Head of caudate nucleus (tissue), 42 donors: ENCODE results near the gene OBP2A.
A peak's percentile ranks its signal among the peaks of the same experiment; 100 is the strongest.
"Not testable (repeated sequence)": the region's sequence is repeated elsewhere in the genome, so short reads cannot be mapped to it uniquely, and the experiment has no call there.

ENCODE experiments used
- DNase-seq, 42 donors: peaks; one replicate each; pipeline versions ENCODE4 v3.0.0 to v3.0.0-alpha.2; 2020 to 2021; ENCODE audit warnings: mixed read lengths in 7 of 42
- intact Hi-C: fragments of 100-400 bp; cut with DNase I; formaldehyde crosslinking; loops from one replicate; pipeline ENCODE4 v1.15.0; 2022

OBP2A gene

GRCh38 chr9:135522931-135523330 lies 23.0 kb upstream of the OBP2A start:
- DNase-seq, result peak in 5 of 42 donors; percentile 4 to 28 (median 7)
- intact Hi-C loops, result no loop called here

GRCh38 chr9:135523521-135524129 lies 22.3 kb upstream of the OBP2A start:
- intact Hi-C loops, result no loop called here

GRCh38 chr9:135524130-135524861 lies 21.6 kb upstream of the OBP2A start:
- intact Hi-C loops, result no loop called here
- peak in 6 of 42 donors; percentile 6 to 29 (median 17) for DNase-seq

More at GRCh38 chr9:135523521-135524129, 22.3 kb upstream of the OBP2A start:
- peak in 7 of 42 donors; percentile 3 to 29 (median 12) for DNase-seq

- peak in 5 of 42 donors; percentile 8 to 38 (median 9) for DNase-seq
- intact Hi-C loops, result no loop called here
Measured at GRCh38 chr9:135525241-135526088, 20.5 kb upstream of the OBP2A start.

- peak in 4 of 42 donors; percentile 2 to 13 (median 5) for DNase-seq
Measured at GRCh38 chr9:135526089-135526729, 19.7 kb upstream of the OBP2A start.

GRCh38 chr9:135526730-135527571 lies 19.0 kb upstream of the OBP2A start:
- DNase-seq, result peak in 7 of 42 donors; percentile 3 to 26 (median 16)
- intact Hi-C loops, result no loop called here

More at GRCh38 chr9:135526089-135526729, 19.7 kb upstream of the OBP2A start:
- intact Hi-C loops, result no loop called here

GRCh38 chr9:135528842-135529435 lies 17.0 kb upstream of the OBP2A start:
- DNase-seq, result peak in 8 of 42 donors; percentile 3 to 38 (median 12)
- intact Hi-C loops, result not testable (repeated sequence)

- intact Hi-C loops, result no loop called here
- DNase-seq, result peak in 5 of 42 donors; percentile 2 to 31 (median 7)
Measured at GRCh38 chr9:135530146-135530545, 15.8 kb upstream of the OBP2A start.

- DNase-seq, result peak in 6 of 42 donors; percentile 2 to 12 (median 8)
Measured at GRCh38 chr9:135531096-135531495, 14.8 kb upstream of the OBP2A start.

GRCh38 chr9:135533113-135533512 lies 12.8 kb upstream of the OBP2A start:
- peak in 3 of 42 donors; percentile 11 to 18 (median 16) for DNase-seq
- intact Hi-C loops, result no loop called here

More at GRCh38 chr9:135531096-135531495, 14.8 kb upstream of the OBP2A start:
- intact Hi-C loops, result no loop called here

- peak in 3 of 42 donors; percentile 7 to 38 (median 9) for DNase-seq
- intact Hi-C loops, result no loop called here
Measured at GRCh38 chr9:135533674-135534073, 12.3 kb upstream of the OBP2A start.

- peak in 1 of 42 donors; percentile 8 for DNase-seq
- intact Hi-C loops, result not testable (repeated sequence)
Measured at GRCh38 chr9:135534192-135534711, 11.7 kb upstream of the OBP2A start.

- DNase-seq, intact Hi-C loops: not testable (repeated sequence)
Measured at GRCh38 chr9:135534826-135535225, 11.1 kb upstream of the OBP2A start.

GRCh38 chr9:135535631-135536030 lies 10.3 kb upstream of the OBP2A start:
- peak in 2 of 42 donors; percentile 2 to 3 for DNase-seq
- intact Hi-C loops, result not testable (repeated sequence)

- no peak for DNase-seq
- intact Hi-C loops, result no loop called here
Measured at GRCh38 chr9:135536216-135536615, 9.7 kb upstream of the OBP2A start.

- DNase-seq, result peak in 2 of 42 donors; percentile 0 to 6
- intact Hi-C loops, result not testable (repeated sequence)
Measured at GRCh38 chr9:135543262-135543894, 2.5 kb upstream of the OBP2A start.
